HepG2 (cell line): ENCODE measurements around the gene SYNJ2. TPM values are rescaled to one million over a fixed set of nuclear protein-coding genes. Genes with fewer than 3 reads are reported as not detected.

ENCODE experiments used
- BORCS8-MEF2B ChIP-seq: sonication (generic); formaldehyde crosslinking; IDR thresholded peaks from 2 replicates; pipeline ENCODE4 v1.8.0; 2022; ENCODE audit warnings: mild to moderate bottlenecking, missing genetic modification reagents
- DNMT1 ChIP-seq: sonication (generic); formaldehyde crosslinking; IDR thresholded peaks from 2 replicates; pipeline ENCODE4 v1.5.1; 2020; ENCODE audit warnings: mild to moderate bottlenecking, missing genetic modification reagents
- ESRRA ChIP-seq: sonication (generic); formaldehyde crosslinking; IDR thresholded peaks from 2 replicates; pipeline ENCODE4 v1.5.1; 2020; ENCODE audit warnings: mild to moderate bottlenecking, low read depth, missing genetic modification reagents
- GFI1 ChIP-seq: sonication (generic); formaldehyde crosslinking; IDR thresholded peaks from 2 replicates; pipeline ENCODE4 v1.5.0; 2020; ENCODE audit warnings: missing genetic modification reagents, mild to moderate bottlenecking, borderline replicate concordance
- GZF1 ChIP-seq: sonication (generic); formaldehyde crosslinking; IDR thresholded peaks from 2 replicates; pipeline ENCODE4 v1.5.1; 2020; ENCODE audit warnings: mild to moderate bottlenecking, missing genetic modification reagents
- HIC2 ChIP-seq: sonication (generic); formaldehyde crosslinking; IDR thresholded peaks from 2 replicates; pipeline ENCODE4 v1.9.0; 2022; ENCODE audit warnings: low read depth, missing genetic modification reagents
- HINFP ChIP-seq: sonication (generic); formaldehyde crosslinking; IDR thresholded peaks from 2 replicates; pipeline ENCODE4 v1.4.0; 2020; ENCODE audit warnings: low read depth, mild to moderate bottlenecking, missing genetic modification reagents
- HMG20A ChIP-seq: IDR thresholded peaks from 2 replicates; pipeline ENCODE4 v1.6.1; 2016; ENCODE audit warnings: borderline replicate concordance
- POLR2AphosphoS2 ChIP-seq: IDR thresholded peaks from 2 replicates; pipeline ENCODE4 v1.6.1; 2011; ENCODE audit warnings: low read depth, low read length, improper control_type of control experiment
- RORA ChIP-seq: sonication (generic); formaldehyde crosslinking; IDR thresholded peaks from 2 replicates; pipeline ENCODE4 v1.5.0; 2020; ENCODE audit warnings: mild to moderate bottlenecking, missing genetic modification reagents, moderate library complexity
- SALL1 ChIP-seq: sonication (generic); formaldehyde crosslinking; IDR thresholded peaks from 2 replicates; pipeline ENCODE4 v1.8.0; 2022; ENCODE audit warnings: mild to moderate bottlenecking, missing genetic modification reagents
- ZNF230 ChIP-seq: sonication (generic); formaldehyde crosslinking; IDR thresholded peaks from 2 replicates; pipeline ENCODE4 v1.4.0; 2020; ENCODE audit warnings: mild to moderate bottlenecking, missing genetic modification reagents
- ZNF7 ChIP-seq: IDR thresholded peaks from 2 replicates; pipeline ENCODE4 v1.6.1; 2016; ENCODE audit warnings: missing biosample characterization, missing genetic modification reagents
- ZNF761 ChIP-seq: sonication (generic); formaldehyde crosslinking; conservative IDR thresholded peaks from 2 replicates; pipeline ENCODE4 v1.4.0; 2020; ENCODE audit warnings: mild to moderate bottlenecking, missing genetic modification reagents
- polyA plus RNA-seq, 8 experiments: library from polyadenylated mRNA; depleted of rRNA in 3 of 8; stranded (reverse) in 7 of 8; unstranded in 1 of 8; fragments of >200 nt; fragmentation: Illumina TruSeq in 4 of 8; extraction: Trizol in 4 of 8; gene quantifications; 2 replicates each; pipeline versions ENCODE4 v1.2.1 to v1.2.3, GENCODE V29; 2011 to 2016; ENCODE audit warnings: low read depth in 4 of 8, missing spikeins in 1 of 8, mixed read lengths in 1 of 8; ENCODE audit not compliant: insufficient read depth in 1 of 8
- total RNA-seq, 5 experiments: library from RNA; depleted of rRNA; stranded (reverse); fragments of >200 nt; fragmentation: Illumina TruSeq; extraction: Trizol; gene quantifications; 2 replicates each; pipeline ENCODE4 v1.2.3, GENCODE V29; 2016; ENCODE audit warnings: low read depth in 1 of 5
- TF ChIP-seq, protein P1 (sequence below), 2 experiments: fragments of 450-650 bp in 1 of 2; sonication (generic) in 1 of 2; formaldehyde crosslinking in 1 of 2; IDR thresholded peaks; 2 replicates each; pipeline versions ENCODE4 v1.6.1 to v1.8.0; 2016 to 2022; ENCODE audit warnings: antibody characterized with exemption in 1 of 2, mild to moderate bottlenecking in 1 of 2, missing genetic modification reagents in 1 of 2

The SYNJ2 gene
- total and polyA plus RNA-seq, 2 of the 13 experiments (the other 11 are each of a cell fraction or from before 2014, with no cell fraction given) = 39.1 to 57.6 TPM

- TF ChIP-seq, protein P1, sequence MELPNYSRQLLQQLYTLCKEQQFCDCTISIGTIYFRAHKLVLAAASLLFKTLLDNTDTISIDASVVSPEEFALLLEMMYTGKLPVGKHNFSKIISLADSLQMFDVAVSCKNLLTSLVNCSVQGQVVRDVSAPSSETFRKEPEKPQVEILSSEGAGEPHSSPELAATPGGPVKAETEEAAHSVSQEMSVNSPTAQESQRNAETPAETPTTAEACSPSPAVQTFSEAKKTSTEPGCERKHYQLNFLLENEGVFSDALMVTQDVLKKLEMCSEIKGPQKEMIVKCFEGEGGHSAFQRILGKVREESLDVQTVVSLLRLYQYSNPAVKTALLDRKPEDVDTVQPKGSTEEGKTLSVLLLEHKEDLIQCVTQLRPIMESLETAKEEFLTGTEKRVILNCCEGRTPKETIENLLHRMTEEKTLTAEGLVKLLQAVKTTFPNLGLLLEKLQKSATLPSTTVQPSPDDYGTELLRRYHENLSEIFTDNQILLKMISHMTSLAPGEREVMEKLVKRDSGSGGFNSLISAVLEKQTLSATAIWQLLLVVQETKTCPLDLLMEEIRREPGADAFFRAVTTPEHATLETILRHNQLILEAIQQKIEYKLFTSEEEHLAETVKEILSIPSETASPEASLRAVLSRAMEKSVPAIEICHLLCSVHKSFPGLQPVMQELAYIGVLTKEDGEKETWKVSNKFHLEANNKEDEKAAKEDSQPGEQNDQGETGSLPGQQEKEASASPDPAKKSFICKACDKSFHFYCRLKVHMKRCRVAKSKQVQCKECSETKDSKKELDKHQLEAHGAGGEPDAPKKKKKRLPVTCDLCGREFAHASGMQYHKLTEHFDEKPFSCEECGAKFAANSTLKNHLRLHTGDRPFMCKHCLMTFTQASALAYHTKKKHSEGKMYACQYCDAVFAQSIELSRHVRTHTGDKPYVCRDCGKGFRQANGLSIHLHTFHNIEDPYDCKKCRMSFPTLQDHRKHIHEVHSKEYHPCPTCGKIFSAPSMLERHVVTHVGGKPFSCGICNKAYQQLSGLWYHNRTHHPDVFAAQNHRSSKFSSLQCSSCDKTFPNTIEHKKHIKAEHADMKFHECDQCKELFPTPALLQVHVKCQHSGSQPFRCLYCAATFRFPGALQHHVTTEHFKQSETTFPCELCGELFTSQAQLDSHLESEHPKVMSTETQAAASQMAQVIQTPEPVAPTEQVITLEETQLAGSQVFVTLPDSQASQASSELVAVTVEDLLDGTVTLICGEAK (IDR thresholded peaks at IDR 0.05) = no peak
- TF ChIP-seq, protein P1 (CRISPR knock-in tag; IDR thresholded peaks at IDR 0.05) = no peak
- TF ChIP-seq ZNF7 (CRISPR knock-in tag) (no peak), GFI1 (no peak), HIC2 (peak; percentile 23; the same call in 1 of the 2 replicates), ESRRA (CRISPR knock-in tag) (no peak), SALL1 (CRISPR knock-in tag) (peak; percentile 72), BORCS8-MEF2B (CRISPR knock-in tag) (no peak), POLR2AphosphoS2 (peak; percentile 89), DNMT1 (CRISPR knock-in tag) (0 out of 2 replicates have a peak, but pooled peaks have one; percentile 18), RORA (CRISPR knock-in tag) (no peak), GZF1 (CRISPR knock-in tag) (no peak), HINFP (no peak), HMG20A (CRISPR knock-in tag) (no peak), ZNF761 (0 out of 2 replicates have a peak, but pooled peaks have one; percentile 31), ZNF230 (CRISPR knock-in tag) (no peak)
Observed at GRCh38 chr6:157999168-158000051, 17.7 kb downstream of the SYNJ2 start (continued).
